Activated B cell treated with CpG ODN at 0.5 μM for 24 hours (primary cell): ENCODE data around the gene PTPRE. TPM values are rescaled to one million over a fixed set of nuclear protein-coding genes. Genes with fewer than 3 reads are reported as not detected.

Experiments used
- ATAC-seq: fragments of 200-7000 bp; cut with Tn5 transposase; one replicate; pipeline ENCODE4 v1.10.0; 2021; ENCODE audit warnings: low read depth, mild to moderate bottlenecking, moderate library complexity
- CTCF ChIA-PET: fragments of 350-600 bp; sonication (Branson Sonifier 250); formaldehyde crosslinking; loops from one replicate; lab custom pipeline; 2021; ENCODE audit warnings: antibody characterized with exemption; lab: Charles Lee
- POLR2A ChIA-PET: fragments of 350-600 bp; sonication (Branson Sonifier 250); formaldehyde crosslinking; loops from one replicate; lab custom pipeline; 2021; ENCODE audit warnings: antibody characterized with exemption; lab: Charles Lee
- DNase-seq: peaks from one replicate; pipeline ENCODE4 v3.0.0; 2022
- H3K27ac Mint-ChIP-seq: one replicate; pipeline ENCODE4 v1.8.0; 2020; ENCODE audit warnings: mixed read lengths
- H3K27me3 Mint-ChIP-seq: one replicate; pipeline ENCODE4 v1.8.0; 2021; ENCODE audit warnings: mixed read lengths
- H3K36me3 Mint-ChIP-seq: one replicate; pipeline ENCODE4 v1.8.0; 2021; ENCODE audit warnings: low read depth, mixed read lengths
- H3K4me1 Mint-ChIP-seq: one replicate; pipeline ENCODE4 v1.8.0; 2021; ENCODE audit warnings: mixed read lengths
- H3K4me3 Mint-ChIP-seq: one replicate; pipeline ENCODE4 v1.8.0; 2020; ENCODE audit warnings: mild to moderate bottlenecking, mixed read lengths
- H3K9me3 Mint-ChIP-seq: one replicate; pipeline ENCODE4 v1.8.0; 2020; ENCODE audit warnings: mixed read lengths
- intact Hi-C: fragments of 100-400 bp; cut with micrococcal nuclease; formaldehyde crosslinking; loops from one replicate; pipeline ENCODE4 v1.15.1; 2024
- total RNA-seq: library from RNA; stranded (reverse); gene quantifications from 2 replicates; pipeline ENCODE4 v1.2.3, GENCODE V29; 2022
- TF ChIP-seq, protein P1 (sequence below): fragments of 200-600 bp; IDR thresholded peaks from one replicate; pipeline ENCODE4 v1.8.0; 2022; ENCODE audit warnings: antibody characterized with exemption, mild to moderate bottlenecking

PTPRE gene
- total RNA-seq, 1 donor from 2014 or later: 36.8 TPM

DNA sequence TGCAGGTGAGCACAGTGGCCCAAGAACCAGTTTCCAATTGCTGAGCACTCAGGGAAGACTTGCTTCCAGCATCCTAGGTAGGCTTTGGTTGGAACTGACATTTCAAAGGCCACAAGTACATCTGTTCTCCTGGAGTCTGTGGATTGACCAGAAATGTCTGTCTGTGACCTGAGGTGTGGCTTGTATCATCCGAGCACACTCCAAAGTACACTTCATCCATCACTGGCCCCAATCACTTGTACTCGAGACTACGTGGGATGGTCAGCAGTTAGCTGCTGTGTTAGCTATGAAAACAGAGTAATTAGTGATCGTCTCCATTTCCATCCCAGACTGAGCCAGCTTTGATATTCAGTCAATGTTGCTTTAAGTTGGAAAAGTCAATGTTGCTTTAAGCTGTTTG, 174.3 kb downstream of the PTPRE start:
- CTCF ChIA-PET: interaction anchor here (1.1 to 4.6 kb wide), 2 partner anchors 46 to 70 kb away, joined by 3 to 46 read pairs; no protein-coding TSS in a partner anchor
- Mint-ChIP-seq H3K9me3 (no peaks in the 10 kb centered on the region), H3K4me1 (no peaks in the 10 kb centered on the region), H3K27me3 (no peaks in the 10 kb centered on the region), H3K36me3 (peaks cover 73% of the 10 kb centered on the region), H3K4me3 (no peak overlapping the region), H3K27ac (no peak overlapping the region)
- intact Hi-C loops: no loop called here
- ATAC-seq (no peak), DNase-seq (no peak)
- TF ChIP-seq, protein P1, sequence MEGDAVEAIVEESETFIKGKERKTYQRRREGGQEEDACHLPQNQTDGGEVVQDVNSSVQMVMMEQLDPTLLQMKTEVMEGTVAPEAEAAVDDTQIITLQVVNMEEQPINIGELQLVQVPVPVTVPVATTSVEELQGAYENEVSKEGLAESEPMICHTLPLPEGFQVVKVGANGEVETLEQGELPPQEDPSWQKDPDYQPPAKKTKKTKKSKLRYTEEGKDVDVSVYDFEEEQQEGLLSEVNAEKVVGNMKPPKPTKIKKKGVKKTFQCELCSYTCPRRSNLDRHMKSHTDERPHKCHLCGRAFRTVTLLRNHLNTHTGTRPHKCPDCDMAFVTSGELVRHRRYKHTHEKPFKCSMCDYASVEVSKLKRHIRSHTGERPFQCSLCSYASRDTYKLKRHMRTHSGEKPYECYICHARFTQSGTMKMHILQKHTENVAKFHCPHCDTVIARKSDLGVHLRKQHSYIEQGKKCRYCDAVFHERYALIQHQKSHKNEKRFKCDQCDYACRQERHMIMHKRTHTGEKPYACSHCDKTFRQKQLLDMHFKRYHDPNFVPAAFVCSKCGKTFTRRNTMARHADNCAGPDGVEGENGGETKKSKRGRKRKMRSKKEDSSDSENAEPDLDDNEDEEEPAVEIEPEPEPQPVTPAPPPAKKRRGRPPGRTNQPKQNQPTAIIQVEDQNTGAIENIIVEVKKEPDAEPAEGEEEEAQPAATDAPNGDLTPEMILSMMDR: no peak
- POLR2A ChIA-PET: no interaction called here

DNA sequence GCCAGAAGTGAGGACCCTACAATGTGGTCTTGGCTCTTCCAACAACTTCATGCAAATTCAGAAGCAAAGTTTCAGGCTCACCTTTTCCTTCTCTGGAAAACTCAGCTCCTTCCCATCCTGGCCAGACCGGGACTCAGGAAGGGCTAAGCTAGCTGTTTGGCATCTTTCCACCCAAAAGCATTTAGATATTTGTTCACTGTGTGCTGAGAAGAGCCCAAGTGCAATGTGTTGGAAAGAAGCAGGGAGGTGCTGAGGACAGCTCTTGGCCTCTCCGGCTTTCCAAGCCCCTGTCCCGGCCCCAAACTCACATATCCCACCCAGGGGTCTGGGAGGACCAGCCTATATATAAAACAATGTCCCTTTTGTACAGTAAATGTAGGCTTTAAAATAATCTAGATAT, 174.8 kb downstream of the PTPRE start:
- H3K27me3 Mint-ChIP-seq: no peaks in the 10 kb centered on the region
- intact Hi-C loops: no loop called here
- ATAC-seq: no peak
- no peak overlapping the region for H3K4me3 Mint-ChIP-seq
- H3K9me3 Mint-ChIP-seq: no peaks in the 10 kb centered on the region
- H3K27ac Mint-ChIP-seq: no peak overlapping the region
- CTCF ChIA-PET: interaction anchor here (4.6 kb wide), 1 partner anchor 69 kb away, joined by 46 read pairs; no protein-coding TSS in a partner anchor
- H3K4me1 Mint-ChIP-seq: no peaks in the 10 kb centered on the region
- no peak for DNase-seq
- TF ChIP-seq, protein P1: no peak
- POLR2A ChIA-PET: no interaction called here
- peaks cover 68% of the 10 kb centered on the region for H3K36me3 Mint-ChIP-seq

DNA sequence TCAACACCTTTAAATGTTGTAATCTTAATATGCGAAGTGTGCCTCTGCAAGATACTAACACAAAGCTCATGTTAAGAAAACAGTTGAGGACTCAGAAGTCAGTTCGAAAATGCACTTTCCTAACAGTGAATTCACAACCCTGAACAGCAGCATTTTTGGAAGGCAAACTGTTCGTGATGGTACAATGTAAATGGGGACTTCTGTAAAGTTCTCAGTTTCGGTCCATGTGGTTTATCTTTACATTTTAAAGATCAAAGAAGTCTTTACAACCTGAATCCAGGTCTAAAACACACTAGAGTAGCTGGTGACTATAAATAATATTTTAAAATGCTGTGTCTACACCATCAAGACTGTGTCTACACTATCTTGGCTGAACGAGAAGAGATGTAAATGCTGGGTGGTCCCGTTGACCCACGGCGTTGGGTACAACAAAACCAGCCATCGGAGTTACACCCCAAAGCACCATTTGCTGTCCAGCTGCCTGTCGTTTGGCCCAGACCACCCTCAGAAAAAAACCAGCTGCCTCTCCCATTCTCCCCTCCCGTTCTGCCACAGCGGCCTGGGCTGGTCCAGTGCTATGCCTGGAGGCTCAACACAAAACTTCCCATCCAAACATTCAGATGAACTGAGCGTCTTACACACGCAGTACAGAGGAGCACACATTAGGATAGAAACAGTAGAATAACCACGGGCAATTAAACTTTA, 176.4 kb downstream of the PTPRE start:
- Mint-ChIP-seq H3K36me3 (peaks cover 54% of the 10 kb centered on the region), H3K9me3 (no peaks in the 10 kb centered on the region), H3K4me1 (peaks cover 1% of the 10 kb centered on the region), H3K27me3 (no peaks in the 10 kb centered on the region), H3K27ac (no peak overlapping the region), H3K4me3 (no peak overlapping the region)
- TF ChIP-seq, protein P1: no peak
- CTCF ChIA-PET: no interaction called here
- no peak for DNase-seq
- intact Hi-C loops: no loop called here
- ATAC-seq: no peak
- POLR2A ChIA-PET: no interaction called here

DNA sequence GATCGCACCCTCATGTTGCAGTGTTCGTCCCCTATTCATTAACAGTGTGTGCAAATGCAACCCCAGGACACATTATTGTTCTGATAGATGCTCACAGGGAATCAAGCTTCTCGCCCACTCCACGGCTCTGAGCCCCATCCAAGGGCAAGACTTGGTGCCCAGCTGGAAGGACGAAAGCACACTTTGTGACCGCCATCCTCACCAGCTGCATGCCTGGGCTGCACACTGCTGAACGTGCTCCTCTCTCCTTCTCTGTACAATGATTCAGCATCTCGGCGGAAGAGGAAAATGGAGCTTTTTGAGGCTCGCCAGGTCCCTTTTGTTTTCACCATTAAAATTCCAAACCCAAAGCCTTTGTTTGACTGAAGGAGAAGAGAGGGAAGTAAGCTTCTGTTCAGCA, 177.5 kb downstream of the PTPRE start:
- intact Hi-C loops: no loop called here
- CTCF ChIA-PET: no interaction called here
- Mint-ChIP-seq H3K36me3 (peaks cover 47% of the 10 kb centered on the region), H3K27ac (no peak overlapping the region), H3K4me1 (peaks cover 1% of the 10 kb centered on the region), H3K4me3 (no peak overlapping the region), H3K27me3 (no peaks in the 10 kb centered on the region), H3K9me3 (no peaks in the 10 kb centered on the region)
- DNase-seq: no peak
- POLR2A ChIA-PET: no interaction called here
- TF ChIP-seq, protein P1: no peak
- no peak for ATAC-seq

DNA sequence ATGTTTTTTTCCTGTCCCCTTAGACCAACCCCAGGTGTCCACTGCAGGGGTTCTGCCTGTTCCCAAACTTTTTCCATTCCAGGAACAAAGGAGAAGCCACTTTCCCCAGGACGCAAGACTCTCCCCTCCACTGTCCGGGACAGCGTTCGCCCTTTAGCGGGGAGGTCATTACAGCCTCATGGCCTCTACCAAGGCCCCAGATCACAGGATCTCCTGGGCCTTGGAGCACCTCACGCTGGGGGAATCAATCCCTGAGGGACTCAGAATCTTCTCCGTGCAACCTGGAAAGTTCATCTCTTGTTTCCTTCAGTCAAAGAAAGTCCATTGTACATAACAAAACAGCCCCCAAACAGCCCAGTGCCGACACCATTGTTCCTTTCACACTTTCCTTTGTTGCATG, 178.1 kb downstream of the PTPRE start:
- H3K9me3 Mint-ChIP-seq: no peaks in the 10 kb centered on the region
- no peak for ATAC-seq

More for the DNA sequence above, 178.1 kb downstream of the PTPRE start:
- Mint-ChIP-seq H3K27me3 (no peaks in the 10 kb centered on the region), H3K36me3 (peaks cover 41% of the 10 kb centered on the region), H3K27ac (no peak overlapping the region), H3K4me3 (no peak overlapping the region), H3K4me1 (peaks cover 1% of the 10 kb centered on the region)
- CTCF ChIA-PET: no interaction called here
- TF ChIP-seq, protein P1: no peak
- POLR2A ChIA-PET: no interaction called here
- DNase-seq: no peak
- intact Hi-C loops: no loop called here
